HG03432 (cell line): Measurements from ENCODE around the gene DHX35.
"Not testable (repeated sequence)": the region's sequence is repeated elsewhere in the genome, so short reads cannot be mapped to it uniquely, and the experiment has no call there.

Experiments used
- ATAC-seq: cut with Tn5 transposase; IDR thresholded peaks from one replicate; pipeline ENCODE4 v1.9.1; 2021; ENCODE audit warnings: mild to moderate bottlenecking, moderate library complexity; ENCODE audit not compliant: unreplicated experiment

The DHX35 gene

GRCh38 chr20:38940644-38941043 lies 21.5 kb upstream of the DHX35 start:
- ATAC-seq: no peak

- no peak for ATAC-seq
Measured at GRCh38 chr20:38941726-38942389, 20.3 kb upstream of the DHX35 start.

GRCh38 chr20:38945012-38945411 lies 17.1 kb upstream of the DHX35 start:
- ATAC-seq: no peak

GRCh38 chr20:38946836-38947235 lies 15.3 kb upstream of the DHX35 start:
- no peak for ATAC-seq

- no peak for ATAC-seq
Measured at GRCh38 chr20:38947931-38948362, 14.2 kb upstream of the DHX35 start.

- ATAC-seq: no peak
Measured at GRCh38 chr20:38950254-38950653, 11.9 kb upstream of the DHX35 start.

GRCh38 chr20:38951611-38952010 lies 10.5 kb upstream of the DHX35 start:
- ATAC-seq: no peak

GRCh38 chr20:38952153-38952552 lies 10.0 kb upstream of the DHX35 start:
- no peak for ATAC-seq

- no peak for ATAC-seq
Measured at GRCh38 chr20:38953630-38954340, 8.4 kb upstream of the DHX35 start.

- no peak for ATAC-seq
Measured at GRCh38 chr20:38957235-38957876, 4.8 kb upstream of the DHX35 start.

GRCh38 chr20:38957915-38958485 lies 4.1 kb upstream of the DHX35 start:
- ATAC-seq: no peak

- not testable (repeated sequence) for ATAC-seq
Measured at GRCh38 chr20:38960187-38960687, 1.9 kb upstream of the DHX35 start.

GRCh38 chr20:38961530-38962043 lies 557 bp upstream of the DHX35 start:
- ATAC-seq: no peak

GRCh38 chr20:38962928-38963401 lies 821 bp downstream of the DHX35 start:
- ATAC-seq: no peak

- ATAC-seq: no peak
Measured at GRCh38 chr20:38963745-38964144, 1.6 kb downstream of the DHX35 start.

- no peak for ATAC-seq
Measured at GRCh38 chr20:38965264-38965663, 3.1 kb downstream of the DHX35 start.

- no peak for ATAC-seq
Measured at GRCh38 chr20:38968090-38968489, 5.9 kb downstream of the DHX35 start.

- no peak for ATAC-seq
Measured at GRCh38 chr20:38969708-38970107, 7.6 kb downstream of the DHX35 start.

GRCh38 chr20:38970302-38970701 lies 8.2 kb downstream of the DHX35 start:
- no peak for ATAC-seq

- no peak for ATAC-seq
Measured at GRCh38 chr20:38973107-38973506, 11.0 kb downstream of the DHX35 start.

- no peak for ATAC-seq
Measured at GRCh38 chr20:38973645-38974044, 11.5 kb downstream of the DHX35 start.
